WTC11 (cell line): ENCODE data around the gene ADSL. TPM values are rescaled to one million over a fixed set of nuclear protein-coding genes. Genes with fewer than 3 reads are reported as not detected.

ENCODE experiments used
- ATAC-seq: fragments of 200-7000 bp; cut with Tn5 transposase; 2 replicates; pipeline ENCODE4 v1.10.0; 2021; ENCODE audit warnings: mild to moderate bottlenecking, moderate library complexity
- CTCF ChIA-PET: fragments of 300-600 bp; sonication (Branson Sonifier 250); formaldehyde crosslinking; loops from one replicate; lab custom pipeline; 2021; ENCODE audit warnings: antibody characterized with exemption; lab: Charles Lee
- POLR2A ChIA-PET: fragments of 350-600 bp; sonication (Branson Sonifier 250); formaldehyde crosslinking; loops from one replicate; lab custom pipeline; 2021; ENCODE audit warnings: antibody characterized with exemption; lab: Charles Lee
- DNase-seq: peaks from one replicate; pipeline ENCODE4 v3.0.0; 2021; ENCODE audit warnings: low spot score
- H3K27ac Mint-ChIP-seq: 2 replicates; pipeline ENCODE4 v1.8.0; 2021; ENCODE audit warnings: mixed read lengths
- H3K27me3 Mint-ChIP-seq: 2 replicates; pipeline ENCODE4 v1.8.0; 2021; ENCODE audit warnings: low read depth, mild to moderate bottlenecking, moderate library complexity, mixed read lengths
- H3K36me3 Mint-ChIP-seq: 2 replicates; pipeline ENCODE4 v1.8.0; 2021; ENCODE audit warnings: mixed read lengths
- H3K4me1 Mint-ChIP-seq: 2 replicates; pipeline ENCODE4 v1.8.0; 2022; ENCODE audit warnings: mixed read lengths
- H3K4me3 Mint-ChIP-seq: 2 replicates; pipeline ENCODE4 v1.8.0; 2021; ENCODE audit warnings: mild to moderate bottlenecking, moderate library complexity, mixed read lengths
- H3K9me3 Mint-ChIP-seq: 2 replicates; pipeline ENCODE4 v1.8.0; 2021; ENCODE audit warnings: mixed read lengths
- GRHL2 ChIP-seq: fragments of 250-450 bp; sonication (Bioruptor Pico); IDR thresholded peaks from 2 replicates; pipeline ENCODE4 v1.8.0; 2022; ENCODE audit warnings: mild to moderate bottlenecking, moderate library complexity; ENCODE audit not compliant: insufficient replicate concordance, severe bottlenecking
- GTF2I ChIP-seq: fragments of 250-450 bp; sonication (Bioruptor Pico); conservative IDR thresholded peaks from 2 replicates; pipeline ENCODE4 v1.4.0; 2021; ENCODE audit warnings: mild to moderate bottlenecking
- JUN ChIP-seq: sonication (generic); formaldehyde crosslinking; IDR thresholded peaks from 2 replicates; pipeline ENCODE4 v1.8.0; 2023; ENCODE audit warnings: mild to moderate bottlenecking, missing genetic modification reagents
- MYBL2 ChIP-seq: sonication (generic); formaldehyde crosslinking; IDR thresholded peaks from 2 replicates; pipeline ENCODE4 v1.8.1; 2023; ENCODE audit warnings: mild to moderate bottlenecking, moderate library complexity, missing genetic modification reagents
- NFYB ChIP-seq: sonication (generic); formaldehyde crosslinking; conservative IDR thresholded peaks from 2 replicates; pipeline ENCODE4 v1.8.0; 2022; ENCODE audit warnings: low read depth, missing genetic modification reagents
- SMAD4 ChIP-seq: sonication (generic); formaldehyde crosslinking; IDR thresholded peaks from 2 replicates; pipeline ENCODE4 v1.8.0; 2022; ENCODE audit warnings: mild to moderate bottlenecking, missing genetic modification reagents
- TEAD1 ChIP-seq: sonication (generic); formaldehyde crosslinking; IDR thresholded peaks from 2 replicates; pipeline ENCODE4 v1.8.0; 2022; ENCODE audit warnings: mild to moderate bottlenecking, missing genetic modification reagents
- ZNF121 ChIP-seq: sonication (generic); formaldehyde crosslinking; IDR thresholded peaks from 2 replicates; pipeline ENCODE4 v1.8.0; 2023; ENCODE audit warnings: missing genetic modification reagents
- ZNF138 ChIP-seq: sonication (generic); formaldehyde crosslinking; conservative IDR thresholded peaks from 2 replicates; pipeline ENCODE4 v1.8.1; 2022; ENCODE audit warnings: mild to moderate bottlenecking, moderate library complexity, missing genetic modification reagents
- total RNA-seq: library from RNA; stranded (reverse); gene quantifications from 3 replicates; pipeline ENCODE4 v1.2.3, GENCODE V29; 2021
- TF ChIP-seq, protein P1 (sequence below): sonication (generic); formaldehyde crosslinking; IDR thresholded peaks from 2 replicates; pipeline ENCODE4 v1.8.1; 2023; ENCODE audit warnings: mild to moderate bottlenecking, moderate library complexity, missing genetic modification reagents
- TF ChIP-seq, protein P2 (sequence below): sonication (generic); formaldehyde crosslinking; IDR thresholded peaks from 2 replicates; pipeline ENCODE4 v1.8.1; 2023; ENCODE audit warnings: mild to moderate bottlenecking, missing genetic modification reagents
- TF ChIP-seq, protein P3 (sequence below): sonication (generic); formaldehyde crosslinking; IDR thresholded peaks from 2 replicates; pipeline ENCODE4 v1.8.0; 2022; ENCODE audit warnings: mild to moderate bottlenecking, missing genetic modification reagents
- TF ChIP-seq, protein P4 (sequence below): fragments of 250-450 bp; sonication (Bioruptor Pico); conservative IDR thresholded peaks from 2 replicates; pipeline ENCODE4 v1.9.0; 2021; ENCODE audit warnings: mild to moderate bottlenecking
- TF ChIP-seq, protein P5 (sequence below): sonication (generic); formaldehyde crosslinking; IDR thresholded peaks from 2 replicates; pipeline ENCODE4 v1.8.1; 2022; ENCODE audit warnings: low read depth, missing genetic modification reagents, borderline replicate concordance
- TF ChIP-seq, protein P6 (sequence below): sonication (generic); formaldehyde crosslinking; IDR thresholded peaks from 2 replicates; pipeline ENCODE4 v1.8.0; 2023; ENCODE audit warnings: mild to moderate bottlenecking, missing genetic modification reagents
- TF ChIP-seq, protein P7 (sequence below): fragments of 250-450 bp; sonication (Bioruptor Pico); IDR thresholded peaks from 2 replicates; pipeline ENCODE4 v2.1.2; 2022; ENCODE audit warnings: mild to moderate bottlenecking, moderate library complexity
- TF ChIP-seq, protein P8 (sequence below): sonication (generic); formaldehyde crosslinking; IDR thresholded peaks from 2 replicates; pipeline ENCODE4 v1.8.1; 2022; ENCODE audit warnings: low read depth, mild to moderate bottlenecking, moderate library complexity, missing genetic modification reagents, borderline replicate concordance

The ADSL gene
- total RNA-seq, 1 experiment from 2014 or later = 154 TPM

DNA sequence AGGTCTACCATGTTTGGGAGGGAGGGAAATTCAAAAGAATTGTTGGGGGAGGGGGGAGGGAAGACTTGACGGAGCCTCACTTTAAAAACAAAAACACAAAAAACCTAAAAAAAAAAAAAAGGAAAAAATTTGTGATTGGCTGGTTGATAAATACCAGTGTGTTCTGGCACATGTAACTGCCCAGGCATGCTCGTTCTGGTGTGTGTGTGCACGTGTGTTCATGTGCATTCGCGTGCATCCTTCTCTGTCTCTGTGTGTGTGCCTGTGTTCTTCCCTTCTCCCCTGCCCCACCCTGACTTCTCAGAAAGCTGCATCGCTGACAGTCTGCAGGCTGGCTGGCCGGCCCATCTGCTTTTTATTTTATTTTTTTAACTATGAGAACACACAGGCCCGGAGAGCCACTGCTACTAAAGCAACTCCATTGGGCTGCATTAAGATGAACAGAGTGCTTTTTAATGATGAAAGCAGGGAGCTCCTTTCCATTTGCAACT, 22.6 kb upstream of the ADSL start:
- ChIA-PET CTCF (interaction anchor here (0.7 to 1.2 kb wide), 2 partner anchors 24 to 300 kb away, joined by 6 read pairs; no protein-coding TSS in a partner anchor), POLR2A (interaction anchor here (0.6 kb wide), 1 partner anchor 17 kb away, joined by 4 read pairs; no protein-coding TSS in a partner anchor)
- Mint-ChIP-seq H3K4me3 (no peak overlapping the region), H3K27me3 (no peaks in the 10 kb centered on the region), H3K36me3 (peaks cover 34% of the 10 kb centered on the region), H3K27ac (peak overlapping the region; percentile 60; the same call in 1 of the 2 replicates), H3K4me1 (peaks cover 48% of the 10 kb centered on the region), H3K9me3 (no peaks in the 10 kb centered on the region)
- ATAC-seq (no peak), DNase-seq (no peak)
- TF ChIP-seq, protein P1, sequence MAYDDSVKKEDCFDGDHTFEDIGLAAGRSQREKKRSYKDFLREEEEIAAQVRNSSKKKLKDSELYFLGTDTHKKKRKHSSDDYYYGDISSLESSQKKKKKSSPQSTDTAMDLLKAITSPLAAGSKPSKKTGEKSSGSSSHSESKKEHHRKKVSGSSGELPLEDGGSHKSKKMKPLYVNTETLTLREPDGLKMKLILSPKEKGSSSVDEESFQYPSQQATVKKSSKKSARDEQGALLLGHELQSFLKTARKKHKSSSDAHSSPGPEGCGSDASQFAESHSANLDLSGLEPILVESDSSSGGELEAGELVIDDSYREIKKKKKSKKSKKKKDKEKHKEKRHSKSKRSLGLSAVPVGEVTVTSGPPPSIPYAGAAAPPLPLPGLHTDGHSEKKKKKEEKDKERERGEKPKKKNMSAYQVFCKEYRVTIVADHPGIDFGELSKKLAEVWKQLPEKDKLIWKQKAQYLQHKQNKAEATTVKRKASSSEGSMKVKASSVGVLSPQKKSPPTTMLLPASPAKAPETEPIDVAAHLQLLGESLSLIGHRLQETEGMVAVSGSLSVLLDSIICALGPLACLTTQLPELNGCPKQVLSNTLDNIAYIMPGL (CRISPR knock-in tag) = no peak
- no peak for TF ChIP-seq MYBL2
- TF ChIP-seq, protein P2, sequence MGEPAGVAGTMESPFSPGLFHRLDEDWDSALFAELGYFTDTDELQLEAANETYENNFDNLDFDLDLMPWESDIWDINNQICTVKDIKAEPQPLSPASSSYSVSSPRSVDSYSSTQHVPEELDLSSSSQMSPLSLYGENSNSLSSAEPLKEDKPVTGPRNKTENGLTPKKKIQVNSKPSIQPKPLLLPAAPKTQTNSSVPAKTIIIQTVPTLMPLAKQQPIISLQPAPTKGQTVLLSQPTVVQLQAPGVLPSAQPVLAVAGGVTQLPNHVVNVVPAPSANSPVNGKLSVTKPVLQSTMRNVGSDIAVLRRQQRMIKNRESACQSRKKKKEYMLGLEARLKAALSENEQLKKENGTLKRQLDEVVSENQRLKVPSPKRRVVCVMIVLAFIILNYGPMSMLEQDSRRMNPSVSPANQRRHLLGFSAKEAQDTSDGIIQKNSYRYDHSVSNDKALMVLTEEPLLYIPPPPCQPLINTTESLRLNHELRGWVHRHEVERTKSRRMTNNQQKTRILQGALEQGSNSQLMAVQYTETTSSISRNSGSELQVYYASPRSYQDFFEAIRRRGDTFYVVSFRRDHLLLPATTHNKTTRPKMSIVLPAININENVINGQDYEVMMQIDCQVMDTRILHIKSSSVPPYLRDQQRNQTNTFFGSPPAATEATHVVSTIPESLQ (CRISPR knock-in tag) = no peak
- no peak for TF ChIP-seq GRHL2 (CRISPR knock-in tag)
- TF ChIP-seq, protein P3, sequence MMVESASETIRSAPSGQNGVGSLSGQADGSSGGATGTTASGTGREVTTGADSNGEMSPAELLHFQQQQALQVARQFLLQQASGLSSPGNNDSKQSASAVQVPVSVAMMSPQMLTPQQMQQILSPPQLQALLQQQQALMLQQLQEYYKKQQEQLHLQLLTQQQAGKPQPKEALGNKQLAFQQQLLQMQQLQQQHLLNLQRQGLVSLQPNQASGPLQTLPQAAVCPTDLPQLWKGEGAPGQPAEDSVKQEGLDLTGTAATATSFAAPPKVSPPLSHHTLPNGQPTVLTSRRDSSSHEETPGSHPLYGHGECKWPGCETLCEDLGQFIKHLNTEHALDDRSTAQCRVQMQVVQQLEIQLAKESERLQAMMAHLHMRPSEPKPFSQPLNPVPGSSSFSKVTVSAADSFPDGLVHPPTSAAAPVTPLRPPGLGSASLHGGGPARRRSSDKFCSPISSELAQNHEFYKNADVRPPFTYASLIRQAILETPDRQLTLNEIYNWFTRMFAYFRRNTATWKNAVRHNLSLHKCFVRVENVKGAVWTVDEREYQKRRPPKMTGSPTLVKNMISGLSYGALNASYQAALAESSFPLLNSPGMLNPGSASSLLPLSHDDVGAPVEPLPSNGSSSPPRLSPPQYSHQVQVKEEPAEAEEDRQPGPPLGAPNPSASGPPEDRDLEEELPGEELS (CRISPR knock-in tag) = no peak
- no peak for TF ChIP-seq SMAD4
- TF ChIP-seq, protein P4, sequence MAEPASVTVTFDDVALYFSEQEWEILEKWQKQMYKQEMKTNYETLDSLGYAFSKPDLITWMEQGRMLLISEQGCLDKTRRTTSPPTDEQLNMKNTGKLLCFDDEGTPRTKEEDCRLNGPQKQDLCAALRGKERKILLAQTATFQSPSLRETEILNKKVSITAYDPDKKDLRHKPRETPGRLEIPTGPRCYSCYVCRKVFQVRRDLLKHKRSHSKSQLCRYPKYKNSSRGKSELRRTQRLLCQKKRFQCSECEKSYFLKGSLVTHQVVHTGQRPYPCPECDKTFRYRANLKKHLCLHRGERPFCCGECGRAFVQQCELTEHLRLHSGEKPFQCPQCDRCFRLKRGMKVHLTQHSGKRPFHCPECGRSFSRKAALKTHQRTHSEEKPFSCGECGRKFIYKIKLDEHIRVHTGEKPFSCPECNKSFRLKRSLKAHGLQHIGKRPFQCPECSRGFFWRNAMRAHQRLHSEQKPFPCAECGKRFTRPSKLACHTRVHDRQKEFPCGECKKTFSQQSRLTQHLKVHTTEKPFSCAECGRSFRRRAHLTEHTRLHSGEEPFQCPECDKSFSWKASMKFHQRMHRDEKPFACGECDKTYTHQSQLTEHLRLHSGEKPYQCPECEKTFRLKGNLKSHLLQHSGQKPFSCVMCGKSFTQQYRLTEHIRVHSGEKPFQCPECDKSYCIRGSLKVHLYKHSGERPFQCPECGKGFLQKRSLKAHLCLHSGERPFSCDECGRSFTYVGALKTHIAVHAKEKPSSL (CRISPR knock-in tag) = no peak
- TF ChIP-seq, protein P5, sequence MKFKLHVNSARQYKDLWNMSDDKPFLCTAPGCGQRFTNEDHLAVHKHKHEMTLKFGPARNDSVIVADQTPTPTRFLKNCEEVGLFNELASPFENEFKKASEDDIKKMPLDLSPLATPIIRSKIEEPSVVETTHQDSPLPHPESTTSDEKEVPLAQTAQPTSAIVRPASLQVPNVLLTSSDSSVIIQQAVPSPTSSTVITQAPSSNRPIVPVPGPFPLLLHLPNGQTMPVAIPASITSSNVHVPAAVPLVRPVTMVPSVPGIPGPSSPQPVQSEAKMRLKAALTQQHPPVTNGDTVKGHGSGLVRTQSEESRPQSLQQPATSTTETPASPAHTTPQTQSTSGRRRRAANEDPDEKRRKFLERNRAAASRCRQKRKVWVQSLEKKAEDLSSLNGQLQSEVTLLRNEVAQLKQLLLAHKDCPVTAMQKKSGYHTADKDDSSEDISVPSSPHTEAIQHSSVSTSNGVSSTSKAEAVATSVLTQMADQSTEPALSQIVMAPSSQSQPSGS (CRISPR knock-in tag) = no peak
- no peak for TF ChIP-seq GTF2I (CRISPR knock-in tag)
- no peak for TF ChIP-seq JUN
- no peak for TF ChIP-seq NFYB (CRISPR knock-in tag)
- TF ChIP-seq, protein P6, sequence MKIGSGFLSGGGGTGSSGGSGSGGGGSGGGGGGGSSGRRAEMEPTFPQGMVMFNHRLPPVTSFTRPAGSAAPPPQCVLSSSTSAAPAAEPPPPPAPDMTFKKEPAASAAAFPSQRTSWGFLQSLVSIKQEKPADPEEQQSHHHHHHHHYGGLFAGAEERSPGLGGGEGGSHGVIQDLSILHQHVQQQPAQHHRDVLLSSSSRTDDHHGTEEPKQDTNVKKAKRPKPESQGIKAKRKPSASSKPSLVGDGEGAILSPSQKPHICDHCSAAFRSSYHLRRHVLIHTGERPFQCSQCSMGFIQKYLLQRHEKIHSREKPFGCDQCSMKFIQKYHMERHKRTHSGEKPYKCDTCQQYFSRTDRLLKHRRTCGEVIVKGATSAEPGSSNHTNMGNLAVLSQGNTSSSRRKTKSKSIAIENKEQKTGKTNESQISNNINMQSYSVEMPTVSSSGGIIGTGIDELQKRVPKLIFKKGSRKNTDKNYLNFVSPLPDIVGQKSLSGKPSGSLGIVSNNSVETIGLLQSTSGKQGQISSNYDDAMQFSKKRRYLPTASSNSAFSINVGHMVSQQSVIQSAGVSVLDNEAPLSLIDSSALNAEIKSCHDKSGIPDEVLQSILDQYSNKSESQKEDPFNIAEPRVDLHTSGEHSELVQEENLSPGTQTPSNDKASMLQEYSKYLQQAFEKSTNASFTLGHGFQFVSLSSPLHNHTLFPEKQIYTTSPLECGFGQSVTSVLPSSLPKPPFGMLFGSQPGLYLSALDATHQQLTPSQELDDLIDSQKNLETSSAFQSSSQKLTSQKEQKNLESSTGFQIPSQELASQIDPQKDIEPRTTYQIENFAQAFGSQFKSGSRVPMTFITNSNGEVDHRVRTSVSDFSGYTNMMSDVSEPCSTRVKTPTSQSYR (CRISPR knock-in tag) = no peak
- TF ChIP-seq, protein P7, sequence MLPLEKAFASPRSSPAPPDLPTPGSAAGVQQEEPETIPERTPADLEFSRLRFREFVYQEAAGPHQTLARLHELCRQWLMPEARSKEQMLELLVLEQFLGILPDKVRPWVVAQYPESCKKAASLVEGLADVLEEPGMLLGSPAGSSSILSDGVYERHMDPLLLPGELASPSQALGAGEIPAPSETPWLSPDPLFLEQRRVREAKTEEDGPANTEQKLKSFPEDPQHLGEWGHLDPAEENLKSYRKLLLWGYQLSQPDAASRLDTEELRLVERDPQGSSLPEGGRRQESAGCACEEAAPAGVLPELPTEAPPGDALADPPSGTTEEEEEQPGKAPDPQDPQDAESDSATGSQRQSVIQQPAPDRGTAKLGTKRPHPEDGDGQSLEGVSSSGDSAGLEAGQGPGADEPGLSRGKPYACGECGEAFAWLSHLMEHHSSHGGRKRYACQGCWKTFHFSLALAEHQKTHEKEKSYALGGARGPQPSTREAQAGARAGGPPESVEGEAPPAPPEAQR (CRISPR knock-in tag) = no peak
- TF ChIP-seq ZNF121 (CRISPR knock-in tag) = no peak
- no peak for TF ChIP-seq TEAD1 (CRISPR knock-in tag)
- TF ChIP-seq ZNF138 = no peak
- TF ChIP-seq, protein P8, sequence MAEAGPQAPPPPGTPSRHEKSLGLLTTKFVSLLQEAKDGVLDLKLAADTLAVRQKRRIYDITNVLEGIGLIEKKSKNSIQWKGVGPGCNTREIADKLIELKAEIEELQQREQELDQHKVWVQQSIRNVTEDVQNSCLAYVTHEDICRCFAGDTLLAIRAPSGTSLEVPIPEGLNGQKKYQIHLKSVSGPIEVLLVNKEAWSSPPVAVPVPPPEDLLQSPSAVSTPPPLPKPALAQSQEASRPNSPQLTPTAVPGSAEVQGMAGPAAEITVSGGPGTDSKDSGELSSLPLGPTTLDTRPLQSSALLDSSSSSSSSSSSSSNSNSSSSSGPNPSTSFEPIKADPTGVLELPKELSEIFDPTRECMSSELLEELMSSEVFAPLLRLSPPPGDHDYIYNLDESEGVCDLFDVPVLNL (CRISPR knock-in tag) = no peak
